ENCODE measurements around the gene KIDINS220.

Gene KIDINS220

GRCh38 chr2:8850845-8851487 is 13.6 kb upstream of the KIDINS220 start:
- no peak for DNase-seq

- DNase-seq, result no peak
Observed at GRCh38 chr2:8849327-8849726, 11.9 kb upstream of the KIDINS220 start.

GRCh38 chr2:8848328-8849100 is 11.1 kb upstream of the KIDINS220 start:
- DNase-seq, result no peak

GRCh38 chr2:8847400-8847799 is 10.0 kb upstream of the KIDINS220 start:
- no peak for DNase-seq

- no peak for DNase-seq
Observed at GRCh38 chr2:8841932-8842331, 4.5 kb upstream of the KIDINS220 start.

- DNase-seq, result no peak
Observed at GRCh38 chr2:8840475-8841091, 3.2 kb upstream of the KIDINS220 start.

- no peak for DNase-seq
Observed at GRCh38 chr2:8839189-8839965, 2.0 kb upstream of the KIDINS220 start.

- no peak for DNase-seq
Observed at GRCh38 chr2:8837795-8838140, 355 bp upstream of the KIDINS220 start.

- no peak for DNase-seq
Observed at GRCh38 chr2:8835279-8835678, 2.1 kb downstream of the KIDINS220 start.

GRCh38 chr2:8833853-8834252 is 3.6 kb downstream of the KIDINS220 start:
- DNase-seq, result no peak

GRCh38 chr2:8831516-8831915 is 5.9 kb downstream of the KIDINS220 start:
- no peak for DNase-seq

- DNase-seq, result no peak
Observed at GRCh38 chr2:8827729-8828128, 9.7 kb downstream of the KIDINS220 start.

GRCh38 chr2:8822218-8822617 is 15.2 kb downstream of the KIDINS220 start:
- DNase-seq, result no peak

- DNase-seq, result no peak
Observed at GRCh38 chr2:8821276-8822217, 15.9 kb downstream of the KIDINS220 start.

GRCh38 chr2:8819948-8820347 is 17.5 kb downstream of the KIDINS220 start:
- DNase-seq, result no peak

- no peak for DNase-seq
Observed at GRCh38 chr2:8819194-8819593, 18.2 kb downstream of the KIDINS220 start.

- no peak for DNase-seq
Observed at GRCh38 chr2:8817221-8817620, 20.2 kb downstream of the KIDINS220 start.

GRCh38 chr2:8806885-8807704 is 30.3 kb downstream of the KIDINS220 start:
- DNase-seq, result no peak

- no peak for DNase-seq
Observed at GRCh38 chr2:8805278-8806210, 31.9 kb downstream of the KIDINS220 start.
